DMS114 treated with DMSO at 0.1 percent for 48 hours (cell line): Measurements from ENCODE around the gene EFEMP1.

Experiments used
- DNase-seq: peaks from one replicate; lab custom pipeline; 2025; ENCODE audit not compliant: unreplicated experiment; lab: John Stamatoyannopoulos, UW

EFEMP1 gene

DNA sequence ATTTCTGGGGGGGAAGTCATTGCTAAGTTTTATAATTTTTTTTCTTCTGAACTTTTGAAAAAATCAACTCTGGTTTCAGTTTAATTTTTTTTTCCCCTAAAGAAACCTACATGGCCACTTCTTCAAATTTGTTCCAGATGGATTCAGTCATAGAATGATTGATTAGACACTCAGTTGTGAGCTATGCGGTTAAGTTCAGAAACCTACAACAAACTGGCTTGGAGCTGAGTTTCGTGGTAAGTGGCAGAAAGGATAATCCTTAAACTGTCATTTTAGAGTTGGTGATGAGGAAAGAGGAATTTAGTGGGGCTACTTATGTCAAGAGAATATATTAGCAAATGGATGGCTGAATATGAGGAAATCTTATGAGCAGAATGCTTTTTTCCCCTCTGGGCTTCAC lies 23.7 kb downstream of the EFEMP1 start:
- DNase-seq = no peak

DNA sequence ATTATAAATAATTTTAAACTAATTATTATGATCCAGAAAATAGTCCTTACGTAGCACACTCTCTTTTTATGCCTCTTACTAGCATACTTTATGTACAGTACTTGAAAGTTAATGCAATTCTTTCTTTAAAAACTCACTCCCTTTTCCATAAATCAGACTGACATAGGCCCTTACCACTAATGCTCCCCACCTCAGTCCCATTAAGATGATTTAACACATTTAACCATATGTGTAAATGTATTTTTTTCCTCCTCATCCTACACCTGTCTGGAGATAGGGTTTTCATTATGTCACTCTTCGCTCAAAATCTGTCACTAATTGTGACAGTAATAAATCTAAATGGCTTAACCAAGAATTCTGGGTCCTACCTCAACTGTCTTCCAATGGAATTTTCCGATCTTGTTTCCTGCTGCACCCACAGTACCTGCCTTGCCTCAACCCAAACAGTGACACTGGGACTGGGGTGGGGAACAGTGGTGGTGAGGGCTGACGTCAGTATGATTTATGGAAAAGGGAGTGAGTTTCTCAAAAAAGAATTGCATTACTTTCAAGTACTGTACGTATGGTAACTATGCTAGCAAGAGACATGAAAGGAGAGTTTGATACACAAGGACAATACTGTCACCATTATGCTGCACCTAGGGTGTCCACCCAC lies 25.1 kb downstream of the EFEMP1 start:
- no peak for DNase-seq

DNA sequence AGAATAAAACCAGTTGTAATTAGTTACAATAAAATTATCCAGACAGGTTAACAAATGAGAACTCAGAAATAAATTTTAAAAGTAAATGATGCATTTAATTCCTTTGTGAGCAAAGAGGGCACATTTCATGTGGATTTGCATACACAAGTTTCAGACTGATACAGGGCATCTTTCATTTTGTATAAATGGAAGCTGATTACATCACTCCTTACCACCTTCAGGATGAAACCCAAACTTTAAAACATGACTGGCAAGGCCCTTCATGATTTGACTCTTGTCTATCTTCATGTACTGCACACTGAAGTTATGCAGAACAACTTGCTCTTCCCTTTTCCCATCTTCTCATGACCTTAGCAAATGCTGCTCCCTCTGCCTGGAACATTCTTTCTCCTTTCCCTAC lies 26.9 kb downstream of the EFEMP1 start:
- DNase-seq = no peak

DNA sequence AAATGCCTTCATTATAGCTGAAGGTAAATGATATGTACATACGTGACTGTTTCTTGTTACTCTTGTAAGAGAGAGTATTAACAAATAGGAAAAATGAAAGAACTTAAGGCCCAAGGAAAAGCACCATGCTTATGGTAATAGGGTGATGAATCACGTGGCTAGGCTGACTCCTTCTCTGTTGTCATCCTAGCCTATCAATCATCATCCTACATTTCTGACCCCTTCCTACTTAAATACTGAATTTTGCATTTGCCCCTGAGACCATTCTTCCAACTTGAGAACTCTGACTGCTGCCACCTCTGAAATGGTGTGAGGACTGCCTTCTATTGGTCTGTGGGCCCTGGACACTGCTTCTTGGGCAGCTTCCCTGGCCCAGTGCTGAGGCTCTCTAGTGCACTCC lies 28.9 kb downstream of the EFEMP1 start:
- DNase-seq = no peak

DNA sequence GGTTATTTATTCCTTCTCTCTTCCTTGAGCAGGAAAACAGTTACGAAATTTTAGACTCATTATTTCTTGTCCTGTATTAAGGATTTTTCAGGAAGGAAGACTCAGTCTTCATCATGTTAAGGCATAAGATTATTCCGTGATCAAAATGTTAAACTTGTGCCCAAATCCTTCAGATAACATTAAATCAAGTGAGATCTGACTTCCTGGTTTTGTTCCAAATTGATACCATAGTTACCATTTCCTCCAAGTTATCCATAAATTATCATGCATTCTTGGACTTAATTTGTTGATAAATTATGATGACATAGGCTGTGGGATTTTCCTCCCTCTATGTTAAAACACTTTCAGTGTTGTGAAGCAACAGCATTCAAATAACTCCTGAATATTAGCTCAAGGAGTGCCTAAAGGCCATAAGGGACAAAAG lies 31.9 kb downstream of the EFEMP1 start:
- DNase-seq = no peak

DNA sequence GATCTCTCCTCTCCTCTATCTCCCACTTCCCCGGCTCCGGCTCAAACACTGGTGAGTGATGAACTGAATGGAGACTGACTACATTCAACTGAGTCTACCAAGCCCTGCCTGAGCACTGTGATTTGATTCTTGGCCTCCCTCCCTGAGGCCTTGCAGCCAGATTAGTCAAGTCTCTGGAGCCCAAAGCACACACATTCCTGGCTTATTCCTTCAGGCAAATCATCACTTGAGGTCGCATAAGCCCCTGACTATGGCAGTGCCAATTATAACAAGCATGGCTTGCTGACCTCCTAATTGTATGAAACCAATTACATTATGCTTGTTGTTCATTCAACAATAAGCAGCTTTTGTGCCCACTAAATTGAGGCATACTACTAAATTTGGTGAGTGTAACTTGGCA lies 34.6 kb downstream of the EFEMP1 start:
- DNase-seq = no peak

DNA sequence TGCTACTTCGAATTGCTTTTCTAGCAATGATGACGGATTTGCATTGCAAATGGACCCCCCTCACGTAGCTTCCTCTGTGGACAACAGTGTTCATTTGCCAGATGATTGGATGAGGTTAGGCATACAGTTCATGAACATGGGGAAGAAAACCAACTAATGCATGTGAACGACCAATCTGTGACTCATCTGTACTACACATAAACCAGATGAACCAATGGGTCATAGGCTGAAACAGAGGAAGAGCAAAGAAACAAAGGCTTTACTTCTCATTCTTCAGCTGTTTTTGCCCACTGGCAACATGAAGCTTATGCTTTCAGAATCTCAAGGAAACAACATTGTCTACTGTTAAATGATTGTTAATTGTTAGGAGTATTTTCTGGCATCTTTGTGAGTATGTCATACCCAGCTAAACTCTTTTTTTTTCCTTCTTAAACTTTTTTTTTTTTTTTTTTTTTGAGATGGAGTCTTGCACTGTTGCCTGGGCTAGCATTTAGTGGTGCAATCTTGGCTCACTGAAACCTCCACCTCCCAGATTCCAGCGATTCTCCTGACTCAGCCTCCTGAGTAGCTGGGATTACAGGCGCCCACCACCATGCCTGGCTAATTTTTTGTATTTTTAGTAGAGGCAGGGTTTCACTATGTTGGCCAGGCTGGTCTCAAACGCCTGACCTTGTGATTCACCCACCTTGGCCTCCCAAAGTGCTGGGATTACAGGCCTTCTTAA lies 35.5 kb downstream of the EFEMP1 start:
- DNase-seq = no peak

DNA sequence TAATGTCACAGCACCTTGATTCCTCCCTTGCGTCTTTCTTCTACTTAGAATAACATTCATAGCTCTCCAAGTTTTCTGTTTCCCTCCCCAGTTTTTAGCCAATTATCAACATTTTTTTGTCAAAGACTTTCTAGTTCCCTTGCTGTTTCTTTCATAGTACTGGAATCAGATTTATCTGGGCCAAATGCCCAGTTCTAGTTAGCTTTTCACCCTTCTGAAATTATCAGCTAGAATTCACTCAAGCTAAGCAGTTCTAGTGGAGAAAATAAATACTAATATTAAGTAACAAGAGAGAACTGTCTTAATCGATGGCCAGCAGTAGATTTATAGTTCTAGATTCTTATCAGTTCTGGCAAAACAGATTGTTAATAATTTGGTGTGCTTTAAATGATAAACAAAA lies 36.2 kb downstream of the EFEMP1 start:
- DNase-seq = no peak

DNA sequence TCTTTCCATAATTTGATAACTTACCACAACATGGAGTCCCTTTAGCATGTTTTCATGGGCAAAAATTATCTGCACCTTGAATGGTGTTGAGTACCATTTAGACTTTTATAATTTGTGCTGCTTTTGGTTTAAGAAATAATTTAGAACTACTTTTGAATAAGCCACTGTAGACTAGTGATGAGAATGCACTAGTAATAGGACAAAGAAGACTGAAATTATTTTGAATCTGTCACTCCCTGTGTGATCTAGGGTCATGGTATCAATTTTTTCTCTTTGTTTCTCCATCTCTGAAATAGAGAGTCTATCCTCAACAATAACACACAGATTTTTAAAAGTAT lies 37.7 kb downstream of the EFEMP1 start:
- DNase-seq = no peak

DNA sequence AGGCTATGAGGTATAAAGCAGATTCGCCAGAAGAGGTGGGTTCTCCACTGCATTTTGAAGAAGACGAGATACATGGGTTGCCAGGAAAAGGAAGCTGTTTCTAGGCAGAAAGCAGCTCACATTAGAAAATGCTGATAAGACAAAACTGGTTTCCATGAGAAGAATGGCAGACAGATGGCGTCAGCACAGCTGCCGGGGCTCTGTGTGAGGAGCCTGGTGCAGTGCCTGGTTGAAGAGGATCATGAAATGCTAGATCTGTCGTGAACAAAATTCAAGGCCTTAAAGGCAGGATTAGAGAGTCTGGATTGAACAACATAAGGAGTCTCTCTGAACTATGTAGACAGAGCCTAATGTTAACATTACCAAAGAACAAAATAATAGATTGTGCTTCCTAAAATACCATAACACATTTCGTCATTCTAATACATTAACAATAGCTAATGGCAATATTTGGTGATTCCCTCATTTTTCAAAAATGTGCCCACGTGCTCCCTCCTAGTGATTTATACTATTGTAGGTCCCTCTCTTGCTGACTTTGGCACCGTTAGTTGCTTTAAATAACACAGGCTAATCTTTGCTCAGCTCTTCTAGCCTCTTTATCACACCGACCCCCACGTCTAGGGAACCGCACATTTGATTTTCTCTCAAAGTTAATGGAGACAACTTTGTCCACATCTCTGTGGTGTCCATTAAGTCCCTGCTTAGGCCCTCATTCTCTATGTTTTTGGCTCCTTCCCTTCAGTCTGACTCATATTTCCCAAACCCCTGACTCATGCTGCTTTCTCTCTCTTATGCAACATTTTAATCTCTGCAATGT lies 38.2 kb downstream of the EFEMP1 start:
- no peak for DNase-seq

DNA sequence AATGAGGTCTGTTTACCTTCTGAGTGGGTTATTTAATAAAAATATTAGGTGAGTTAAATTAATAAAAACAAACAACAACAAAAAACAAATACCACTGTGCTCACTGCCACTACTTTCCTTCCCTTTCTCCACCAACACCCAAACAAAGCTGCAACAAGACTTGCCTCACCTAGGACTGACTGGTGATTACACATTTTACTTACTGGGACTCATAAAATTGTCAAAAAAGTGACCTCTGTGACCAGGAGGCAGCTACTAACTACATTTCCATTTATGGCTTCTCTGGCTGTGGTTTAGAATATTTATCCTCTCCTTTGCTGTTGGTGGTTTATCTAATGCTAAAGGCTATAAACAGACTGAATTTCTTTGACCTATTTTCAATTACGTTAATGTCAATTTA lies 39.8 kb downstream of the EFEMP1 start:
- DNase-seq = no peak

DNA sequence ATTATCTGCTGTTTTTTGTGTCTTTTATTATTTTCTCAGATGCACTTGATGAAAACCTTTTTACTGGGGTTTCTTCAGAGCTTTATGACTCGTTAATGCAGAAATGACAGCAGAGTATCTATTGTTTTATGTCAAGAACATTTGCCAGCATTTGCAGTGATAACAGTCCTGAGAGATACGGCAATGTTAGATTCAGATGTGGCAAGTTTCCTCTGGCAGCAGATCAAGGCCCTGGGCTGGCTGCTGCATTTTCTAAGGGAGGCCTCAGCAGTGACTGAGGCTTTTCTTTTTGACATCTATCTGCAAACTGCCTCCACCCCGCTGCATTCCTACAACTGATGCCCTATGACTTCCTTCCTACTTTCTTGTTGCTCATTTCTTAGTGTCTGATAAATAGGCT lies 40.2 kb downstream of the EFEMP1 start:
- DNase-seq = no peak

DNA sequence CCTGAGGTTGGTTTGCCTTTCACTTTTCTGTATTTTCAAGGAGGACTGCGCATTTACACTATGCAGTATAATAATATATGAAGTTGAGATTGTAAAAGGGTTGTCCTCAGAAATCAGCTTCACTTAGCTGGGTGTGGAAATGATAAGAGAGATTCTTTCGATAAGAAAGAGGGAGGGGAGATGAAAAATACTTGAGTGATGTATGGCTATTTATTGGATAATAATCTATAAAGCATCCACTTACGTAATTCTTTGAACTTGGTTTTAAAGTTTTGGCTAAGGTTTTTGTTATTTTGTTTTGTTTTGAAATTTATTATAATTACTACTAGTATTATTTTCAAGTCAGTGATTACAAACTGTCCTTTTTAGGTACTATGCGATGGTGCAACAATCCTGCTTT lies 40.6 kb downstream of the EFEMP1 start:
- no peak for DNase-seq

DNA sequence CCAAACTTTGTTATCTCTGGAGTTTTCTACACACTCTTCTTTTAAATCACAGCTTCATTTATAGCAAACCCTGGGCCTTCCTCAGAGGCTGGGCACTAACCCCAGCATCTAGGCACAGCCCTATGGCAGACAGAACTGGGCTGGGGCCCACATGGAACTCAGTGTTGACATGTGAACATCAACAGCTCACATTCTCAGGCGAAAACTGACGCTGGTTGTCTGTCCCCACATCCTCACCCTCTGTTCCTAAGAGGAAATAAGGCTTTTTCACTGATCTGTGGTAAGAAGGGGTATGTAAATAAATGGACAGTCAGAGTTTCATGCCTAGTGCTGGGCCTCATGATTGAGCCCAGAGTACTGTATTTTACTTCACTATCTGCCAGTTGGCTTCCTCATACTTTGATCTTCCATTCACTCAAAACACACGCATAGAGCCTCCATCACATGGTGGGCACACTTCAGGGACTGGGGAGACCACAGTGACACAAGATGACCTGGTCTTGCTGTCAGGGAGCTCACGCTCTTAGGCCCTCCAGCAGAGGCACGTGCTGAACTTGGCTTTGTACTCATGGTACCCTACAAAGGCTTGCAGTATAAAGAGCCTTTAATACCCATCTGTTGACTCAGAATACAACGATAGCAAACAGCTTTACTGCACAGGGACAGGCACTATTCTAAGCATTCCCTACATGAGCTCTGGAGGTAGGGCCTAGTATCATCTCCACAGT lies 43.0 kb downstream of the EFEMP1 start:
- no peak for DNase-seq

DNA sequence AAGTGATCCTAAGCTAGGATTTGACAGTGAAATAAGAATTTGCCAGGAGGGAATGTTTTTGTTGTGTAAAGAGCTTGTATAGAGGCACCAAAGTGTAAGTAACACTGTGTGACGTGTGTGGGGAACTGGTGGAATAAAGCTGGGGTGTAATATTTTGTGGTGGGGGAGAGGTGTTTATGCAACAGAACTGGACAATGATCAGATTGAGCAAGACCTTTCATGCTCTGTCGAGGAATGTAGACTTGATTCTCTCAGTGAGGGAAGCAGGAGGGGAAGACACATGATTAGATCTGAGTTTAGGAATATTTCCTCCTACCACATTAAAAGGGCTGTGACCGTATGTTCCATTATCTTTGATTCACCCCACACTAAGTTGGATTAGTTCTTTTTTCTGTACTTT lies 43.6 kb downstream of the EFEMP1 start:
- no peak for DNase-seq

DNA sequence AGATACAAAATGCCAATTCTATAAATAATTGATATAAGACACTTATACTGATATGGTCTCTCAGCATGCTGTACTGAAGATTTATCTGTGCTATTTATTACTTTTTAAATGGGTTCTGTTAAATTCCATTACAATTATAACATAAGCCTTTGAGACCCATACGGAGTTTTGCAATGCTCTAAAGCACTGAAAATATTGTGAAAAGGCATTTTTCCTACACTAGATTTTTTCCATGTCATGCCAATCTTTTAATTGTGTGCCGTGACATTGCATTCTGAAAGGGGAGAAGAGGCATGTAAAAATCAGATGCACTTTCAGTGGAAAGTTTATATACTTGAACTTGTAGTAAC lies 46.5 kb downstream of the EFEMP1 start:
- no peak for DNase-seq

DNA sequence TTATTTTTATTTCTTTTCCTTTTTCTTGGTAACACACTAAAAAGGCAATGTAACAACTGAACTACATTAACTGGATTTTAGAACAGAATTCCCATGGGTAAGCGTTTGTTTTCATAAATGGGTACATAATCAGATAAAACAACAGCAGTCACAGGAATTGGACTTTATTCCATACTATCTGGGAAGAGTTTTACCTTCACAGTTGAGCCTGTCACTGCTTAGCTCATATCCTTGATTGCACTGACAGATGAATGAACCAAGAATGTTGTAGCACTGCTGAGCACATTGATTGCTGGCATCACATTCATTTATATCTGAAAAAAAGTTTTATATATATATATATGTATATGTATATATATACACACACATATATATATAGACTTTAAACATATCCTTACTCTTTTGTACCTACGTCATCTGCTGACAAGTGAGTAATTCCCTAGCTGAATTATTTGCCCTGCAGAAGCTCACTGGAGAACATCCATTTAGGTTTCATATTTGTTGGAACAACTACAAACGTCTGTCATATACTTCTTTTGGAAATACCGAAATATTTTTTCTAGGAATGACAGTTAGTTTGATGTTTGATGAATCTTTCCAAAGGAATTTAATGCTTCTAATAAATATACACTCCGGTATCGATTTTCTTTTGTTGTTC lies 47.0 kb downstream of the EFEMP1 start:
- no peak for DNase-seq

DNA sequence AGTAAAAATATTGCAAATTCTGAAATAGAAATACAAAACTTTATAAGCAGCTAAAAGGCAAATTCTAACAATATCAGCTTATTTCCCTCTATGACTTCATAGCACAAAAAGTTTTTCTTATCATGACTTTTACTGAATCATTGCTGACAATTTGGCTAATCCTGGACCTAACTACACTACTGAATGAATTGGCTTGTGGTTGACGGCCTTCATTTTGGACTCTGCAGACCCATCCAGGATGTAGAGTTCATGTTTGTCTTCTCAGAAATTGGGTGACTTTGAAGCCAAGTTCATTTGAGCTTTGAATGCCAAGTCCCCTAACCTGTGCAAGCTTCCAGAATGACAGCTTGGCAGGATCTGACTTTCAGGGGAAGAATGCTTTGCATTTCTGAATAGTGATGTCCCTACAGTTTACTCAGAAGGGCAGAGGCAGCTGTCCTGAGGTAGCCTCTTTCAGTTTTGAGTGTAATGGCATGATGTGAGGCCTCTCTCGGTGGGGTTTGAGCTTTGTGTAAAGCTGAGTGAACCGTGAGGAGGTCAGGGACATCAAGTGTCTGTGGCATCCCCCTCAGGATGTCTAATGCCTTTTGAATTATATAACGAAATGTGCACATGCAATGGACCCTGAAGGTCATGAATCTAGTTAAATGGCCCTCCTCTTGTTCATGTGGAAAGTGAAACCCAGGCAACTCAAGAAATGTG lies 48.0 kb downstream of the EFEMP1 start:
- no peak for DNase-seq

DNA sequence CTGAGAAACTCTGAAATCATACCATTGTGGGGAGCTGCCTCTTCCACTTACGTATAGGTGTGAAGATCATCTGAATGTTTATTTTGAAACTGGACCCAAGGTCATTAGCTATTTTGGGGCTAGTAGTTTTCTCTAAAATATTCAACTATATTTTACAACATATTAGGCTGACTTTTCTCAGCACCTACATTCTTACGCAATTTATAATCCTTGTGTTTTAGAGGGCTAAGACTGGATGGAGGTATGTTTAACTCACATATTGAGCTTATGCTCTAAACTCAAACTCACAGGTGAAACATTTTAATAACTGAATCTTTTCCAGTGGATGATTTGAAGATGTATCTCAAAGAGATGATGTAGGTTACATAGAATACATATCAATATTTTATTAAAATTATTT lies 49.2 kb downstream of the EFEMP1 start:
- DNase-seq = no peak

DNA sequence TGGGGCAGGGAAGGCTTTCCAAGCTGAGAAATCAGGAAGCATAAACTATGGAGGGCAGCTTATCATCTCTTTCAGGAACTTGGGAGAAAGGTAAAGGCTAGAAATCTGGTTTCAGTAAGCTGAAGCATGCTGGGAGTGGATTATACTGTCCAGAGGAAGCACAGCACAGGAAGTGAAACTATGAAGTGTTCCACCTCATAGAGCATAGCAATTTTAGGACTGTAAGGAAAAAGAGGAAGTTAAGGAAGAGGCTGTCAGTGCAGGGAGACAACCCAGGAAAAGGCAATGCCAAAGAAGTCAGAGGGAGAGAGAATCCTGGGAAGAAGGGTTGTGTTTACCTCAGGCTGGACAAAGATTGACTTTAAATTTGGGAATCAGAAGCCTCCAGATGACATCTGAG lies 51.9 kb downstream of the EFEMP1 start:
- no peak for DNase-seq
